Stimulated activated CD4-positive, alpha-beta T cell treated with anti-CD3 and anti-CD28 coated beads, Interleukin-4, amount 100 ng/mL, for 1 hour (primary cell): ENCODE data around the gene ENOX1.

Experiments
- DNase-seq: peaks from one replicate; pipeline ENCODE4 v3.0.0-alpha.2; 2020

Gene ENOX1

DNA sequence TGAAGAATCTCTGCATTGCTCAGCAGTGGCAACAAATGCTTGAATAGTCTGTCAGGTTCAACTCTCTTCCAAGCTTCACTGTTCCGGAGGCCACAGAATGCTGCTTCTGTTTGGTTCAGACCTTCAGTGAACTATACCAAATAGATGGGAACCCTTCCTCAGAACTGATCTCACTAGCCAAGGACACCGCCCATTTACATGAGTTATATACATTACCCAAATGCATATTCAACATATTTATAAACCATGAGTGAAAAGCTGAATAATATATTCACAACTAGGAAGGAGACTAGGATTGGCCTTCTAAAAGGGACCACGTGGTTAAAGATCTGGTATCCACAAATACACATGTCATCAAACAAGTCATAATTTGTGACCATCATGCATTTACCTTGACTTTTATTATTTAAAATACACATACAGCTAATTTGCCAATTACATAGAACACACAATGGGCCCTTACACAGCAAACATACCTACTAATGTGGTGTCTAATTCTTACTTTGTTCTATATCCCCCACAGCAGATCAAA is 49.3 kb downstream of the ENOX1 start:
- no peak for DNase-seq

DNA sequence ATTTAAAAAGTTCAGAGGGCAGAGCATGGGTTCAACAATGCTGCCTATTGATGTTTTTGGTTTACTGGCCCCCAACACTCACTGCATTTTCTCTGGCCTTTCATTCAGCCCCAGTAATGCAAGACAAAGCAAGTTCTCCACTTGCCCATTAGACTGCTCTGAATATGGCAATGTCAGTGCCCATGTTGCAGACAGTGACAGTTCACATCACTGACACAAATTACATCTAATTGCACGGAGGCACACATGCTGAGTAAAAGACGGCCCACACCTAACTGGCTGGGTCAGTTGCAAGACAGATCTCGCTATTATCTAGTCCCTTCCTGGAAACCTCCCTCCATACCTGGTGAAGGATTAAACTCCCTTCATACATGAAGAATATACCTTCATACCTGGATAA is 54.0 kb downstream of the ENOX1 start:
- DNase-seq, result no peak

DNA sequence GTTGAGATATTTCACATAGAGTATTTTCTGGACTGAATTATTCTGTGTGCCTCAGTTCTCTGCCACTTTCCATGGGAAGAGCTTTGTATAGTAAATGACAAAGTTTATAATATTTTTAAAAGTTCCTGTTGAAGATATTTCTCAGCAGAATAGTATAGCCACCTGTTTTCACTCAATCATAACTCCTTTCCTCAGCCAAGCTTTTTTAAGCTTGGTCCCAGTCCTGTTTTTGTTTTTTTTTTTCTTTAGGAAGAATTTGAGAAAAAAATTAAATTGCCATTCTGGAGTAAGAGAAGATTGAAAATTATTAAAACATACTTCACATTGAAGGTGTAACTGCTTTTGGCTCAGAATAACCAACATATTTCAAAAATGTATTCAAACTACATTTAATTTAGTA is 55.5 kb downstream of the ENOX1 start:
- DNase-seq, result no peak

DNA sequence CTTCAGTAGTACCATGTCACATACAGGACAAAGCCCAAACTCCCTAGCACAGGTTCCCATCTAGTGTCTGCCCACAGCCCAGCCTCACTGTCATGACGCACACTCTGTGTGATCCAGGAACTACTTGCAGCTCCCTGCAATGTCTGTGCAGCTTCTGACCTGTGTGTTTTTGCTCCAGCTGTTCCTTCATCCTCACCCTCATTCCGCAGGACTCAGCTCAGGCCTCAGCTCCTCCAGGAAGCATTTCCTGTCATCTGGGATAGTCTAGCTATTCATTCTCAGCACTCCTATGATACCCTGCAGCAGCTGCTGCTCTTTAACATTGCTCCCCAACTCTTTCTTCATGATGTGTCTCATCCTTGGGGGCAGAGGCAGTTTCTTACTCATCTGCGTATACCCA is 56.1 kb downstream of the ENOX1 start:
- DNase-seq, result no peak

DNA sequence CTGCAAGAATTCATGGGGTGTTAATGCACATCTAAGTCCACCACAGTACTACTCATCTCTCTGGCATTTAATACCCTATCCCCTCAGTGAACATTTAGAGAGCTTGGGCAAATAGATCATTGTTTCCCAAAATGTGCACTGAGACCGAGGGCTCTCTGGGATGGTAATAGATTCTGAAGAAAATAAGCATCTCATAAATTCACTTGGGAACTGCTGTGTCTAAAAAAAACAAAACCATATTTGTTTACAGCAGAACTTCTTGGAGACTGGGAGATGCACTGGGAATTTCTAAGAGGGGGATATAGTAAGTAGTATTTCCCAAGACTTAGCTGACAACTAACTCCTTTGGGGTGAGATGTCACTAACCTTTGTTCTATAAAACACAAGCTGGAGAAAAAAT is 58.4 kb downstream of the ENOX1 start:
- no peak for DNase-seq

DNA sequence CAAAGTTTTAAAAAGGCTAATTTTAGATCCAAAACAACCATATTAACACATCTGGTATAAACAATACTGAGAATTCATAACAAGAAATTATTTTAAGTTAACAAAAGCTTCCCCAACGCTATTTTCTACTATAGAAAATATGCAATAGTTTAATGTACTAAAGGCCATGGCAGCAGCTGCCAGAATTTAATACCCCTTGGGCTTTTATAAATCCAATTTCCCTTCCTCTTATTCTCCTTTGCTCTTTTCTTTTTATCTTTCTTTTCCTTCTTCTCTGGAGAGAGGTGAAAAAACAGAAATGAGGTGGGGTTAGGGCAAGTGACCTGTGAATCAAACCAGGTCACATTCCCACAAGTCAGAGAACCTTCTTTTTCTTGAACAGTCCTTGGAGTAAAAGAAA is 58.9 kb downstream of the ENOX1 start:
- DNase-seq, result no peak

DNA sequence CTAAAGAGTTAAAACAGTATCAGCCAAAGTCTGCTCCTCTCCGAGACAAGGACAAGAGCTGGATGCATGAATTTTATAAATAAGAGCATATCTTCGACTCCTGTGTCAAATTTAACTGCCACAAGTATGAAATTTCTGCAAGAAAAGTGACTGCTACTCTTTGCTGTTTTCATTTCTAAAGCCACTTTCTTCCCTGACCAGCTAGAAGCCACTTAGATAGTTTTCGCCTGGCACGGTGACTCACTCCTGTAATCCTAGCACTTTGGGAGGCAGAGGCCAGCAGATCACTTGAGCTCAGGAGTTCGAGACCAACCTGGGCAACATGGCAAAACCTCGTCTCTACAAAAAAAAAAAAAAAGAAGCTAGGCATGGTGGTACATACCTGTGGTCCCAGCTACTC is 61.3 kb downstream of the ENOX1 start:
- no peak for DNase-seq

DNA sequence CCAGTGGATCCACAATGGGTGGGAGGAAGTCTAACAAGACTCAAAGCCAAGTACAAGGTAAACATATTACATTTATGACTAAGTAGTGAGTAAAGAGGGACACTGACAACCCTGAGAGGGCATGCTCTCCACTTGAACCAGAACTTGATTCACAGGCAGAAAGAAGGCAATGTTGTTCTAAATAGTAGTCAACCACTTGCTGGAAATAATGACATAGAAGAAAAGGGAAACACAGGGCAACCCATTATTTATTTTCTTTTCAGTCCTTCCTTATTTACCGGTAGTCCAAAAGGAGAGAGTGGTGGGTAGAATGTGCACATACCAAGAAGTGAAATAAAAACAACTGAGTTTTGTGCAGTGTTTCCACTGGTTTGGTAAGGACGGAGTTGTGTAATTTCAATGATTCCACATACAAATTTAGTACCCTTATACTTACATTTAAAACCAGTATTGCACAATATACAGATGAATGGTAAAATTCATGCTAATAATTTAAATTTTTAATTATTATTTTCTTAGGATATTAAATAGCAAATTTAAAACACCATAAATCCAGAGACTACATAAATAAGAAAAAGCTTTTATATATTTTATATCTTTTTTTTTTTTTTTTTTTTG is 65.9 kb downstream of the ENOX1 start:
- DNase-seq, result no peak

DNA sequence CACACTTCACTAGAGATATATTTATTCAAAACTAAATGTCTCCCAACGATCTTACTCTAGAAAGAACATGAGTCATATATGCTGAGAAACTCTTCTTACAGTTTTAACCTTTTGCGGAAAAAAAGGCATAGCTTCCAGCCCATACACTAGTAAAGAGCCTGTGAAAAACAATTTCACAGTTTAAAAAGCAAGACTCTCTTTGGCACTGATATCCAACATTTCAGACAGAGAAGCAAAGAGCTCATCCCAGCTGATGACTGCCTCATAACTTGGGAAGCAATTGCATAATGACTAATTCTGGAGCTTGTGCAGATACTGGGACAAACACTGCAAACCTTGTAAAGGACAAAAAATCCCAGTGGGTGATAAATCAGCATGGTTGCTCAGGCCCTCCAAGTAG is 88.0 kb downstream of the ENOX1 start:
- no peak for DNase-seq

DNA sequence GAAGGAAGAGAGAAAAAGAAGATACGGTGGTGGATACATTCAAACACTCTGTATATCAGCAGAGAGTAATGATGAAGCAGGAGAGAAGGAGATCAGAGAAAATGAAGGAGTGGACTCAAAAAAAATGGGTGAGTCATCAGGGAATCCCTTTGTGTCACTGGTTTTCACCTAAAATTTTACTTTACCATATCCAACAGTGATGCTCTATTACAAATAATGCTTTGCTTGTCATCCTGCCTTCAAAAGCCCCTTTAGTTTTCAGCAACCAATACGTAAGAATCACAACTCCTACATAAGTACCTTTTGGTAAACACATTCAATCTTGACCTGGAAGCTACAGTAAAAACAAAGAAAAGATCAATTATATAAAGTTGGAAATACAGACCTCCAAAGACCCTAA is 88.8 kb downstream of the ENOX1 start:
- DNase-seq, result no peak

DNA sequence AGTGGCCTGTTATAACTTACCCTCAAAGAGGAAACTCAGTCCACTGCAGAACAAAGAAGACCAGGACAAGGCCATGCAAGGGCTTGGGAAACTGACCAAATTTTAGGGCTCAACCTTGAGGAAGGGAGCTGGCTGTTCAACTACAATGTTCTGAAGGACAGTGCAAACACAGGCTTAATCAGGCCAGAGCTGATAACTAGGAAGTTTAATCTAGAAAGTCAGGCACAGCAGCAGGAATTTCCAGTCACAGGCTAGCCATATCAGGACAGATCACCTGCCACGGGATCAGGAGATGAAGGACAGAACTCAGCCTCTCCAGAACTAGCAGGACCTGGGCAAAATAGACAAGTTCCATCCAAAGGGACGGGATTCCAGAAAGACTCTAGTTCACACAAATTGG is 89.4 kb downstream of the ENOX1 start:
- DNase-seq, result no peak

DNA sequence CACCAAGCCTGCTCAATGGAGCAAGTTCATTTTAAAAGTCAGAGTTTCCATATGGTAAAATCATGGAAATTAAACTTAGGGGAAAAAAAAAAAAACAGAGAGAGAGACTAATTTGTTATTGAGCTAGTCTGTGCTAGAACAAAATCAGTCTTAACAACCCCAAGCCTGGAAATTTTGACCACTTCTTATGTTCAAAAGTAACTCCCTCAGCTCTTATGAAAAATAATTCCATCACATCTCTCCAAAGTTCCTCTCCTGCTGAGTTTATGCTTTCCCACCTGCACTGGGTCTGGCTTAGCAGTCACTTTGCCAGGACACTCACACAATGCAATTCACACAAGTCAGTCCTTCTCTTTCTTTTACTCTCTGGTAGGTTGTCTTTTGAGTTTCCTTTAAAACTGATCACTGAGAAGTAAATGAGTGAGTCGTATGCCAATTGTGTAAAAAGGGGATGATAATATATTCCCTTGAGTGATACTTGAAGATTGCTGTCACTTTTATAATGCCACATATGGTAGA is 92.6 kb downstream of the ENOX1 start:
- DNase-seq, result no peak

DNA sequence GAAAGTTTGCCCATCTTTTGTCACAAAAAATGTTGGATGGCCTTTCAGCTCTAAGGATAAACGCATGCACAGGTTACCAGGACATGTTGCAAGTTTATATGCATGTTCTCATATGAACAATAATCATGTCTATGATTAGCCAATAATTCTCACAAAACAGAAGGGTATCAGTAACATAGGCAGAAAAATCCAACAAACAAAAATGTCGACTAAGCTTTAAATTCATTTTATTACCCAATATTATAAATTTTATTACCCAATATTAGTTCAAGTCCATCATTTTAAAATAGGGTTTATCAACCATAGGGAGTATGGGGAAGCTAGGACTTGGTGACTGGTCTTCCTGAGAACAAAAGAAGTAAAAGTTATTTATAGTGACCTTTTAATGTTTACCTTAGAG is 93.1 kb downstream of the ENOX1 start:
- no peak for DNase-seq

DNA sequence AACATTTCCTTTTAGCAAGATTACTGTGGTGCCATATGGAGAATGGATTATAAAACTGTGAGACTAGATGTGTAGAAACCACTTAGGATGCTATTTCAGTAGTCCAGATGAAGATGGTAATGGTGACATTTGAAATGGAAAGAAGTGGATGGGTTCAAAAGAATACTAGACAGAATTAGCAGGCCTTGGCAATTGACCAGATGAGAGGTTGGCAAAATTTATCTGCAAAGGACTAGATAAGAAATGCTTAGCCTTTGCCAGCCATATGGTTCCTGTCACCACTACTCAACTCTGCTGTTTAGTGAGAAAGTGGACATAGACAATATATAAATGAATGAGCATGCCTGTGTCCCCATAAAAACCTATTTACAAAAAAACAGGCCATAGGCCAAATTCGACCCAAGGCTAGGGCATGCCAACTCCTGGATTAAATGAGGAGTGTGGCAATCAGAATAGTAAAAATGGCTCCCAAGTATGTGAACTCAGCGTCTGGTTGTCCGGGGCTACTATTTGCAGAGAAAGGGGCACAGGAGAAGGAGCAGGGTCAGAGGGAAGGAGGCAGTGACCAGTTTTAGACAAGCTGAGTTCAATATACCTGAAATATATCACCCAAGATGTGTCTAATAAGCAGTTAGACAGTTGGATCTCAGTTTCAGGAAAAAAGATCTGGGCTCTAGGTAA is 98.4 kb downstream of the ENOX1 start:
- DNase-seq, result no peak

DNA sequence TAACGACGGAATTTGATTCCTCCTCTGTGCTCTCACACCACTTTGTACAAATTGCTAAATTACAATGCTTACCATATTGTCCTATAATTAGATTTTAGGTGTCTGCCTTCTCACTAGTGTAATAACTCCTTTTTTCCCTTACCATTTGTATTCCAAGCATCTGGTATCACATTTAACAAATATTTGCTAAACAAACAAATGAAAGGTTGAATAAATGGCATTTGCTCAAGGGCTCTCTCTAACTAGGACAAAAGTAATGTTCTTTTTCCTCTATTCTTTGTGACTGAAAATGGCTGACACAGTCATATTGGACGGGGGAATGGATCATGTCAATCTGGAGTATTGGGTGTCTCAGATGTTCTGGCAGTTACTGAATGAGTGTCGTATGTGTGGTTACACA is 99.7 kb downstream of the ENOX1 start:
- no peak for DNase-seq

DNA sequence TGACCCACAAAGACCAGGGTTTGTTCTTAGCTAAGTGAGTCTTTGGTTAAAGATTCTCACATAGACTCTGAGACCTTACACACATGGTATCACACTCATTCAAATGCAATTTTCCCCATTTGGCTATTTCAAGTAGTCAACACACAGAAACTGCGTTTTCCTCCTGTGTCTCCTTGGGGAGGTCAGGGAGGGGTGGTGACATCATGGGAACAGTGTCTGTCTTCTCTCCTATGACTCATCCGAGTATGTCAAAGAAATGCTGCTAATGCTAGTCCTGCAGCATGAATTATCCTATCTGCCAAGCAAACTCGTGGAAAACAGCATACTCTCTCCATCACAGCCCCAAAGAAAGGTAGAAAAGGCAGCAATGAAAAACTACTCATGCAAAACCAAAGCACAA is 100.2 kb downstream of the ENOX1 start:
- DNase-seq, result no peak

DNA sequence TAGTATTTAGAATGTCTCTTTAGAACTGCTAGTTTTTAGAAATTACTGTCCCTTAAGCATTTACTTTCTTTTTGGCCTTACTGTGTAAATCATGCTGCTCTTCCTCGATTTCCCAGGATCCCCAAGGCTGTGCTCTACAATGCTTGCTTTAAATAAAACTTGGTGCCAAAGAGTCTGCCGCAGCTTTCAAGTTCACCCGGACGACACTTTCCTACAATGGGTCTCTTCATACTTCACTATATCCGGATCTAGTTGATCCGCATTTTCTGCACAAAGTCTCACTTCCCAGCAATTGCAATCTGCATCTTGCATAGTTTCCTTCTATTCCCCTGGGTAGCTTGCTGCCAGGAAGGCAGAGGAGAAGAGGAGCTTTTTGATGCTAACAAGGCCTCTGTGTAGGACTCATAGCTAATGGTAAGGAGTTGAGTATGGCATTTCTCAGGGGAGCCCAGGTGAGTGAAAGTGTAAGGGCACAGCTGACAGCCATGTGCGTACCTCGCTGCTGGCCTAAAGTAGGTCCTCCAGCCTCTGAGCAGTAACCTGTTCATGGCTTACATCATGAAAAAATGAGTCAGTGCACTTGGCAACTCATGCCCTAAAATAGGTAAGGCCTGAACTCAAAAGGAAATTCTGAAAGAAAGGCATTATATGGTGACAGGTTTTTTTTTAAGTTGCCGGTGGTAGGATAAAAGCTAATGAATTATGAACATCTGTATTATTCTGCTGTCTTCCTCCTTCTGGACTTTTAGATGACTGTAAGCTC is 101.6 kb downstream of the ENOX1 start:
- DNase-seq, result no peak

DNA sequence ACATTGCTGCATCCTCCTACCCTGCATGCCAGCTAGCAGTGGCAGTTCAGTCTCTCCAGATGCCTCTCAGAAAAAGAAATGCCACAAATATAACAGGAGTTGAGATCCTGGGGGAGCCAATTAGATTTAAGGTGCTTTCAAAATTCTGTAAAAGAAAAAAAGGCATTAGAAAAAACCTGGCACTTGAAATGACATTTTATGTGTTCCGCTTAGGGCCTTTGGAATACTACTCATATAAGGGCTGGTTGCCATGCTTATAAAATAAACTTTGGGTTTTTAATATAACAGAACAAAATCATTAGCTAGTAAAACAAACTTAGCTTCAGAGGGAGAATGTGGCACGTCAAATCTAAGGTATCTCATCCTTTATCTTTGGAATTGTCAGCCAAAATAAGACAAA is 104.1 kb downstream of the ENOX1 start:
- no peak for DNase-seq

DNA sequence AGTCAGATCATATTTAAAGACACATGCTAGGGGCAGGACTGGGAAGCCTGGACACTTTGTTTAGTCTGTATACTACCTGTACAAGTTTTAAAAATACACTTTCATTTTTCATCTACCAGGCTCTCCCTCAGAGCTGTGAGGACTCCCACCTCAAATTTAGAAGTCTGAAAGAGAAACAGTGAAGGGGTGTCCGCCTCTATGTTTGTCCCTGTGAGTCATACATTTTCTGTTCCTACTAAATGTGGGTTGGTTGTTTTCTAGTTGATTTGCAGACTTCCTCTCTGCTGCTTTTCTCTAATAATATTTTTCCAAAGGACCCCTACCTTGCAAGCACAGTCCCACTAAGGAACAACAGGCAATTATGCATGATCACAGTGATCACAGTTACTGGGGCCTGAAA is 110.5 kb downstream of the ENOX1 start:
- no peak for DNase-seq

DNA sequence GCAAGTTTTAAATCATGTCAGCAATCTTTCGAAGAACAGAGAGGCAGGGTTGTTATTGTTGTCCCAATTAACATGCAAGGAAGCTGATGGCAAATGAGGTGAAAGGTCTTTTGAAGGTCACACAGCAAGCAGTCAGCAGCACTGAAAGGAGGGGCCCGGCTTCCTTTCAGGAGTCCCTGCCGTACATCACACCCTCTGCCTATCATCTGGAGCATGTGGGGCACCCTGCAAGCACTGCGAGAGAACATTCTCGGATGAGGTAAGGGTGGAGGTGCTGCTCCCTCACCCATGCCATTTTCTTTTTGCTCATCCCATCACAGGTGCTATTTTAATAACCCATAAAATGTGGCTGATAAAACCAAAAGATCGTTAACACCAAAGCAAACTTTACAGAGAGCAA is 111.2 kb downstream of the ENOX1 start:
- no peak for DNase-seq

DNA sequence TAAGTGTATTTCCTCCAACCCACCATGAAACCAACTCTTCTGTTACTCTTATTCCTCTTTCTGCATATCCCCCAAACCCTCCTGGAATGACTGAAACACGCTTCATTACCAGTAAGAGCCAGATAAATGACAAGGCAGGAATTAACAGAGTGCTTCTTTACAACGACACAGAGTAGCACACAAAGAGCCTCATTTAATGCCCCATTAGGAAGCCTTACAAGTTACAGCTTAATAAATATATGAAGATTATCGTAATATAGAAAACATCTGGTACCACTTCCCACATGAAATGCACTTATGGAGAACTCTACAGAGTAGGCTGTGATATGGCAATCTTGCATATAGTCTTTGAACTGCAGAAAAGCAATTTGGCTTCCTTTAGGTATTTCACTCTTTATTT is 116.8 kb downstream of the ENOX1 start:
- no peak for DNase-seq

DNA sequence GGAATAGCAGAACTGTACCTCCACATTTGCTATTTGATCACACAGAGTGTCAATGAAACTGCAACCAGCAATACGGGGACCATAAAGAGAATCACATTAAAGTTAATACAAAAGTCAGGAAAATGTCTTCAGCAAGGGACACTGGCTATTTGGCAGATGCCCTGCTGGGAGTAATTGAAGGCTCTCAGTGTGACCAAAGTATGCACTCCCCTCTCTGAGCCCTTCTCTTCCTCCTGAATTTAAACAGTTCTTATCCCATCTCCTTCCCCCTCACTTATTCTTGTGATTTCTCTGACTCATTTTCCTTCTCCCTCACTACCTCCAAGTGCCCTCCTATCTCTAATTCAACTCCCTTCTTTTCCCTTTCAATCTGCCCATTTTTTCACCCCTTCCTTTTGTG is 117.7 kb downstream of the ENOX1 start:
- DNase-seq, result no peak

DNA sequence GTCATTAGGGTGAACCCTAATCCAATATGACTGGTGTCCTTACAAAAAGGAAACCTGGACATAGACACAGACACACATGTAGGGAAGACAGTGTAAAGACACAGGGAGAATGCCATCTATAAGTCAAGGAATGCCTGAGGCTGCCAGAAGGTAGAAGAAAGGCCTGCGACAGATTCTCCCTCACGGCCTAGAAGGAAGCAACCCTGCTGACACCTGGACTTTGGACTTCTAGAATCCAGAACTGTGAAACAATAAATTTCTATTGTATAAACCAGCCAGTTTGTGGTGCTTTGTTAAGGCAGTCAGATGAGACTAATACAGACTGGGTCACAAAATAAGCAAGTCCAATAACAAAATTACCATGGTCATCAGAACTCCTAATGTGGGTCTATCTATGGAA is 120.4 kb downstream of the ENOX1 start:
- DNase-seq, result no peak

DNA sequence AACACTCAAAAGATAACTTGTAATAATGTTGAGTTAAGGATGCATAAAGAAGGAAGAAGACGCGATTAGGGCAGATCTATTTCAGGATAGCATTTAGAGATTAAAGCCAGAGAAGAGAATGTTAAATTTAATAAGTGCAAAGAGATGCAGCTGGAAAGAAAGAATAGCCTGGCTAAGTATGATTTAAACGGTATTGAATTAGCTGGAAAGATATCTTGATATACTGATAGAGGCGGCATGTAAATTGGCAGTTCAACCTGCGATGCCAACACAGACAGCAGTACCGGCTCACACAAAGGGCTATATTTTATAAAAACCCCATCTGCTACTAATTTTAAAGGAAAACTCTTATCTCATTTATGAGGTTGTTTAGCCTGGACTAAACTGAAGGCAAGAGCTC is 121.4 kb downstream of the ENOX1 start:
- DNase-seq, result no peak
